Activated CD4-positive, alpha-beta T cell treated with anti-CD3 and anti-CD28 coated beads, Interleukin-2, amount 50 U/mL, for 48 hours (primary cell): Measurements from ENCODE around the gene FOXP4.
A peak's percentile ranks its signal among the peaks of the same experiment; 100 is the strongest.

Experiments
- DNase-seq, 2 experiments: peaks; one replicate each; pipeline ENCODE4 v3.0.0-alpha.2; 2020

The FOXP4 gene

GRCh38 chr6:41523915-41524633 lies 22.1 kb upstream of the FOXP4 start:
- no peak for DNase-seq

- no peak for DNase-seq
Measured at GRCh38 chr6:41524634-41525011, 21.6 kb upstream of the FOXP4 start.

- no peak for DNase-seq
Measured at GRCh38 chr6:41527721-41528408, 18.3 kb upstream of the FOXP4 start.

GRCh38 chr6:41528409-41528963 lies 17.7 kb upstream of the FOXP4 start:
- DNase-seq: no peak

GRCh38 chr6:41529049-41529448 lies 17.1 kb upstream of the FOXP4 start:
- DNase-seq: no peak

GRCh38 chr6:41529970-41530369 lies 16.2 kb upstream of the FOXP4 start:
- no peak for DNase-seq

- no peak for DNase-seq
Measured at GRCh38 chr6:41530476-41530875, 15.7 kb upstream of the FOXP4 start.

GRCh38 chr6:41531016-41531415 lies 15.2 kb upstream of the FOXP4 start:
- no peak for DNase-seq

GRCh38 chr6:41531591-41532582 lies 14.3 kb upstream of the FOXP4 start:
- DNase-seq: peak; percentile 72 to 80

- no peak for DNase-seq
Measured at GRCh38 chr6:41535766-41536165, 10.4 kb upstream of the FOXP4 start.

GRCh38 chr6:41536795-41537758 lies 9.1 kb upstream of the FOXP4 start:
- DNase-seq: no peak

- no peak for DNase-seq
Measured at GRCh38 chr6:41538556-41539182, 7.5 kb upstream of the FOXP4 start.

GRCh38 chr6:41539204-41539603 lies 7.0 kb upstream of the FOXP4 start:
- no peak for DNase-seq

- DNase-seq: no peak
Measured at GRCh38 chr6:41541364-41541763, 4.8 kb upstream of the FOXP4 start.

GRCh38 chr6:41543087-41543486 lies 3.1 kb upstream of the FOXP4 start:
- no peak for DNase-seq

- no peak for DNase-seq
Measured at GRCh38 chr6:41545247-41545702, 906 bp upstream of the FOXP4 start.

- peak; percentile 58 to 63 for DNase-seq
Measured at GRCh38 chr6:41546475-41546865, 289 bp downstream of the FOXP4 start.

GRCh38 chr6:41546866-41547798 lies 951 bp downstream of the FOXP4 start:
- peak in 1 of 2 experiments; percentile 52 for DNase-seq

- no peak for DNase-seq
Measured at GRCh38 chr6:41547799-41548097, 1.6 kb downstream of the FOXP4 start.
